K562 (cell line): ENCODE data around the gene GINS2. TPM values are rescaled to one million over a fixed set of nuclear protein-coding genes. Genes with fewer than 3 reads are reported as not detected.

ENCODE experiments used
- ATAC-seq: fragments of 200-7000 bp; cut with Tn5 transposase; 3 replicates; pipeline ENCODE4 v1.9.1; 2020; ENCODE audit warnings: moderate library complexity
- BruUV-seq: library from RNA; stranded (reverse); fragments of 400-500 nt; replicated peaks from 2 replicates; lab custom pipeline; 2021; lab: Mats Ljungman, UMichigan
- CTCF ChIA-PET: fragments of 300-600 bp; formaldehyde crosslinking; extraction: SDS; loops from one replicate; lab custom pipeline; 2021; ENCODE audit warnings: low intra/inter-chr PET ratio; lab: Yijun Ruan, JAX
- POLR2A ChIA-PET: fragments of 300-600, 350-650 bp; sonication (Branson Sonifier 250); formaldehyde crosslinking; extraction: SDS; loops from one replicate; lab custom pipeline; 2021; ENCODE audit warnings: antibody characterized with exemption, inconsistent platforms; lab: Yijun Ruan, JAX
- DNase-seq, 4 experiments: peaks; one replicate each; pipeline versions ENCODE4 v3.0.0 to v3.0.0-alpha.2; 2011 to 2018; ENCODE audit warnings: low spot score in 3 of 4, mixed read lengths in 3 of 4; ENCODE audit errors: extremely low read depth in 1 of 4
- FAIRE-seq: peaks from 2 replicates; lab custom pipeline; 2011; peaks lifted over from hg19 to GRCh38; lab: Jason Lieb, UNC
- H2AFZ ChIP-seq: 2 replicates; pipeline ENCODE4 v1.6.0; 2011; ENCODE audit warnings: low read depth, low read length, control low read depth, inconsistent platforms
- H3K27ac ChIP-seq: fragments of 200-600 bp; 3 replicates; pipeline ENCODE4 v1.8.0; 2011; ENCODE audit warnings: low read depth, mild to moderate bottlenecking, control low read depth, inconsistent platforms, low read length, moderate library complexity, mixed read lengths; ENCODE audit errors: extremely low read depth
- H3K27me3 ChIP-seq, 2 experiments: fragments of 300-600 bp in 1 of 2; 2 replicates in 1 of 2; 3 replicates in 1 of 2; pipeline versions ENCODE4 v1.6.0 to v1.8.0; 2011; ENCODE audit warnings: inconsistent platforms in 2 of 2, low read length in 2 of 2, mild to moderate bottlenecking in 1 of 2, mixed read lengths in 1 of 2, moderate library complexity in 1 of 2; ENCODE audit not compliant: control insufficient read depth in 2 of 2, insufficient read depth in 2 of 2
- H3K36me3 ChIP-seq: fragments of 300-600 bp; 3 replicates; pipeline ENCODE4 v1.8.0; 2011; ENCODE audit warnings: mild to moderate bottlenecking, low read length, inconsistent platforms; ENCODE audit not compliant: control insufficient read depth, insufficient read depth
- H3K4me1 ChIP-seq, 2 experiments: fragments of 200-600 bp in 1 of 2; replicated peaks in 1 of 2; 2 replicates in 1 of 2; 3 replicates in 1 of 2; pipeline versions ENCODE4 v1.5.1 to v1.8.0; 2011; ENCODE audit warnings: inconsistent platforms in 2 of 2, low read length in 2 of 2, mild to moderate bottlenecking in 1 of 2, mixed read lengths in 1 of 2, moderate library complexity in 1 of 2; ENCODE audit not compliant: control insufficient read depth in 2 of 2, insufficient read depth in 2 of 2
- H3K4me2 ChIP-seq: 2 replicates; pipeline ENCODE4 v1.6.1; 2011; ENCODE audit warnings: low read length, control low read depth, inconsistent platforms, mixed read lengths; ENCODE audit not compliant: insufficient read depth
- H3K4me3 ChIP-seq: fragments of 200-600 bp; sonication (generic), shearing (Covaris generic); 2 replicates; pipeline ENCODE4 v1.5.1; 2016; ENCODE audit warnings: control low read depth, inconsistent platforms
- H3K79me2 ChIP-seq: fragments of 200-600 bp; 3 replicates; pipeline ENCODE4 v1.8.0; 2011; ENCODE audit warnings: low read length, inconsistent platforms; ENCODE audit not compliant: control insufficient read depth, insufficient read depth
- H3K9ac ChIP-seq, 2 experiments: 2 replicates each; pipeline versions ENCODE4 v1.6.0 to v1.6.1; 2011; ENCODE audit warnings: low read depth in 2 of 2, low read length in 2 of 2, control low read depth in 1 of 2, inconsistent platforms in 1 of 2, mild to moderate bottlenecking in 1 of 2, mixed read lengths in 1 of 2; ENCODE audit not compliant: insufficient read depth in 1 of 2
- H3K9me1 ChIP-seq: one replicate; pipeline ENCODE4 v1.6.0; 2011; ENCODE audit warnings: inconsistent platforms, mild to moderate bottlenecking, low read length, moderate library complexity; ENCODE audit not compliant: control insufficient read depth, insufficient read depth
- H3K9me3 ChIP-seq: replicated peaks from 2 replicates; pipeline ENCODE4 v1.5.1; 2011; ENCODE audit warnings: low read depth, low read length, inconsistent platforms; ENCODE audit not compliant: control insufficient read depth, insufficient read depth
- H4K20me1 ChIP-seq: replicated peaks from 2 replicates; pipeline ENCODE4 v1.6.1; 2011; ENCODE audit warnings: low read length, inconsistent platforms, mixed read lengths; ENCODE audit not compliant: control insufficient read depth, insufficient read depth
- GATAD2A ChIP-seq: fragments of 450-650 bp; IDR thresholded peaks from 2 replicates; pipeline ENCODE4 v1.6.1; 2017
- HDAC3 ChIP-seq: fragments of 450-650 bp; IDR thresholded peaks from 2 replicates; pipeline ENCODE4 v1.6.1; 2018; ENCODE audit warnings: borderline replicate concordance, mild to moderate bottlenecking, moderate library complexity; ENCODE audit not compliant: partially characterized antibody
- MLLT1 ChIP-seq, 2 experiments: fragments of 450-650 bp; IDR thresholded peaks; 2 replicates each; pipeline ENCODE4 v1.6.1; 2016
- MYNN ChIP-seq, 2 experiments: sonication (generic); formaldehyde crosslinking in 1 of 2; IDR thresholded peaks; 2 replicates each; pipeline versions ENCODE4 v1.5.0 to v1.6.1; 2016 to 2020; ENCODE audit warnings: antibody characterized with exemption in 1 of 2, missing genetic modification reagents in 1 of 2
- POLR2G ChIP-seq: fragments of 200-400 bp; formaldehyde crosslinking; IDR thresholded peaks from 2 replicates; pipeline ENCODE4 v1.6.1; 2017; ENCODE audit warnings: low read depth, mild to moderate bottlenecking, antibody characterized with exemption, low read length, moderate library complexity
- PTRF ChIP-seq: fragments of 450-650 bp; IDR thresholded peaks from 2 replicates; pipeline ENCODE4 v1.6.1; 2016; ENCODE audit warnings: mild to moderate bottlenecking, missing genetic modification characterization, missing compliant biosample characterization
- RAD51 ChIP-seq: fragments of 450-650 bp; IDR thresholded peaks from 2 replicates; pipeline ENCODE4 v1.7.1; 2016; ENCODE audit warnings: low read depth, mild to moderate bottlenecking, borderline replicate concordance
- RBM22 ChIP-seq: fragments of 200-400 bp; formaldehyde crosslinking; IDR thresholded peaks from 2 replicates; pipeline ENCODE4 v1.6.1; 2018; ENCODE audit warnings: low read length, low read depth; ENCODE audit not compliant: poor library complexity, severe bottlenecking
- TRIM24 ChIP-seq, 2 experiments: fragments of 450-650 bp; IDR thresholded peaks; 2 replicates each; pipeline ENCODE4 v1.6.1; 2016
- ZBTB33 ChIP-seq: sonication (generic); formaldehyde crosslinking; IDR thresholded peaks from 2 replicates; pipeline ENCODE4 v1.8.1; 2023; ENCODE audit warnings: mild to moderate bottlenecking, missing genetic modification reagents
- ZNF146 ChIP-seq: IDR thresholded peaks from one replicate; pipeline ENCODE4 v1.6.1; 2018; ENCODE audit warnings: missing compliant biosample characterization; ENCODE audit not compliant: unreplicated experiment
- ZNF23 ChIP-seq: fragments of 250-450 bp; sonication (Bioruptor Pico); IDR thresholded peaks from 2 replicates; pipeline ENCODE4 v1.4.0; 2020; ENCODE audit warnings: mild to moderate bottlenecking
- ZNF280B ChIP-seq: fragments of 250-450 bp; sonication (Bioruptor Pico); IDR thresholded peaks from 2 replicates; pipeline ENCODE4 v1.5.1; 2021; ENCODE audit warnings: mild to moderate bottlenecking
- WGBS: fragments of 100-300 bp; shearing (Covaris generic); methylation state at CpG from one replicate; pipeline ENCODE4 v1.1.6; 2016; ENCODE audit warnings: low coverage, mixed read lengths; ENCODE audit not compliant: insufficient coverage; ENCODE audit errors: missing lambda C conversion rate; 5-methylcytosine and 5-hydroxymethylcytosine counted together
- in situ Hi-C: fragments of 300-500 bp; cut with MboI; formaldehyde crosslinking; loops from 4 replicates; pipeline ENCODE4 v1.15.0; 2018; ENCODE audit warnings: inconsistent platforms, mixed read lengths
- intact Hi-C: fragments of 100-400 bp; cut with micrococcal nuclease; formaldehyde crosslinking; loops from 2 replicates; pipeline ENCODE4 v1.14.2; 2022
- polyA plus RNA-seq, 8 experiments: library from polyadenylated mRNA; depleted of rRNA in 4 of 8; stranded (reverse) in 5 of 8; unstranded in 3 of 8; fragments of >200 nt; fragmentation: Nextera tagmentation in 2 of 8; fragmentation: Illumina TruSeq in 1 of 8; extraction: Ambion mirVana in 2 of 8; extraction: Trizol in 1 of 8; gene quantifications; 2 replicates each; pipeline versions ENCODE4 v1.2.1 to v1.2.3, GENCODE V29; 2011 to 2014; ENCODE audit warnings: inconsistent platforms in 1 of 8, missing spikeins in 1 of 8
- total RNA-seq, 7 experiments: library from RNA; depleted of rRNA in 6 of 7; stranded (reverse); fragments of >200 nt in 6 of 7; fragmentation: Illumina TruSeq in 2 of 7; extraction: Trizol in 2 of 7; gene quantifications; 2 replicates each; pipeline versions ENCODE4 v1.2.1 to v1.2.3, GENCODE V29; 2011 to 2021; ENCODE audit warnings: low replicate concordance in 1 of 7
- TF ChIP-seq, protein P1 (sequence below): fragments of 250-450 bp; sonication (Bioruptor Pico); IDR thresholded peaks from 2 replicates; pipeline ENCODE4 v1.6.1; 2021; ENCODE audit warnings: mild to moderate bottlenecking
- TF ChIP-seq, protein P2 (sequence below): sonication (generic); formaldehyde crosslinking; IDR thresholded peaks from 2 replicates; pipeline ENCODE4 v1.8.1; 2023; ENCODE audit warnings: mild to moderate bottlenecking, missing genetic modification reagents, moderate library complexity

Gene GINS2
- total and polyA plus RNA-seq, 9 of the 15 experiments (the other 6 are each of a cell fraction or from before 2014, with no cell fraction given) = 40.4 to 76.2 (median 44.6) TPM

- 98% methylated on average over 23 of the region's 41 CpGs for WGBS
- no peaks in the 10 kb centered on the region for H3K9me3 ChIP-seq
- BruUV-seq = no TSS peak
- H3K79me2 ChIP-seq = peaks cover 62% of the 10 kb centered on the region
- in situ Hi-C loops = no loop called here
- no peak overlapping the region for H2AFZ ChIP-seq
- ChIA-PET CTCF (no interaction called here), POLR2A (no interaction called here)
- H3K9me1 ChIP-seq = peaks cover 8% of the 10 kb centered on the region
- H3K4me3 ChIP-seq = no peak overlapping the region
- ATAC-seq (no peak), DNase-seq (no peak), FAIRE-seq (no peak)
- peaks cover 94% of the 10 kb centered on the region for H3K36me3 ChIP-seq
- peak overlapping the region in 1 of 2 experiments; percentile 32; a peak in 1 of 4 replicates for H3K9ac ChIP-seq
- H3K27ac ChIP-seq = no peak overlapping the region
- H3K4me1 ChIP-seq = peaks cover 9 to 76% of the 10 kb centered on the region in 2 experiments; a peak in 4 of 5 replicates
- no peak overlapping the region for H3K4me2 ChIP-seq
- intact Hi-C loops = no loop called here
- H4K20me1 ChIP-seq = peaks cover 67% of the 10 kb centered on the region
- no peaks in the 10 kb centered on the region for H3K27me3 ChIP-seq
- TF ChIP-seq ZNF280B (CRISPR knock-in tag) (no peak), ZBTB33 (CRISPR knock-in tag) (peak; percentile 39; the same call in 1 of the 2 replicates), MLLT1 (IDR thresholded peaks at IDR 0.05) (no peak), MYNN (IDR thresholded peaks at IDR 0.05) (no peak), MYNN (CRISPR knock-in tag; IDR thresholded peaks at IDR 0.05) (no peak), POLR2G (peak; percentile 71), ZNF23 (CRISPR knock-in tag) (no peak), GATAD2A (no peak), HDAC3 (no peak), RBM22 (peak; percentile 82), ZNF146 (CRISPR knock-in tag) (no peak), RAD51 (no peak), TRIM24 (IDR thresholded peaks at IDR 0.05) (no peak), PTRF (tag) (no peak)
- TF ChIP-seq, protein P1, sequence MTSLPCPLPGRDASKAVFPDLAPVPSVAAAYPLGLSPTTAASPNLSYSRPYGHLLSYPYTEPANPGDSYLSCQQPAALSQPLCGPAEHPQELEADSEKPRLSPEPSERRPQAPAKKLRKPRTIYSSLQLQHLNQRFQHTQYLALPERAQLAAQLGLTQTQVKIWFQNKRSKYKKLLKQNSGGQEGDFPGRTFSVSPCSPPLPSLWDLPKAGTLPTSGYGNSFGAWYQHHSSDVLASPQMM (CRISPR knock-in tag) = no peak
- TF ChIP-seq, protein P2, sequence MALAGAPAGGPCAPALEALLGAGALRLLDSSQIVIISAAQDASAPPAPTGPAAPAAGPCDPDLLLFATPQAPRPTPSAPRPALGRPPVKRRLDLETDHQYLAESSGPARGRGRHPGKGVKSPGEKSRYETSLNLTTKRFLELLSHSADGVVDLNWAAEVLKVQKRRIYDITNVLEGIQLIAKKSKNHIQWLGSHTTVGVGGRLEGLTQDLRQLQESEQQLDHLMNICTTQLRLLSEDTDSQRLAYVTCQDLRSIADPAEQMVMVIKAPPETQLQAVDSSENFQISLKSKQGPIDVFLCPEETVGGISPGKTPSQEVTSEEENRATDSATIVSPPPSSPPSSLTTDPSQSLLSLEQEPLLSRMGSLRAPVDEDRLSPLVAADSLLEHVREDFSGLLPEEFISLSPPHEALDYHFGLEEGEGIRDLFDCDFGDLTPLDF (CRISPR knock-in tag) = no peak
These were observed 34.3 kb downstream of the GINS2 start for GRCh38 chr16:85654251-85655095.
